GM19099 (cell line): Measurements from ENCODE around the gene COL18A1.

Experiments
- POLR2A ChIP-seq: IDR thresholded peaks from 3 replicates; pipeline ENCODE4 v1.6.1; 2011; ENCODE audit warnings: low read depth; ENCODE audit not compliant: insufficient read length; ENCODE audit errors: extremely low read depth

Gene COL18A1

DNA sequence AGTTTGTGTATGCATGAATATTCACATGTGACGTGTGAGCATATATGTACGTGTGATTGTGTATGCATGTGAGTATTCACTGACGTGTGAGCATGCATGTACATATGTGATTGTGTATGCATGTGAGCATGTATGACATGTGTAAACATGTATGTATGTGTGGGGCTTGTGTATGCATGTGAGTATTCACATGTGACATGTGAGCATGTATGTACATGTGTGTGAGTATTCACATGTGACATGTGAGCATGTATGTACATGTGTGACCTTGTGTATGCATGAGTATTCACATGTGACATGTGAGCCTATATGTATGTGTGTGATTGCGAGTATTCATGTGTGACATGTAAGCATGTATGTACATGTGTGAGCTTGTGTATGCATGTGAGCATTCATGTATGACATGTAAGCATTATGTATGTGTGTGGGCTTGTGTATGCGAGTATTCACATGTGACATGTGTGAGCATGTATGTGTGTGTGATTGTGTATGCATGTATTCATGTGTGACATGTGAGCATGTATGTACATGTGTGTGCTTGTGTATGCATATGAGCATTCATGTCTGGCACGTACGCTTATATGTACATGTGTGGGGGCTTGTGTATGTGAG, 47.8 kb downstream of the COL18A1 start:
- TF ChIP-seq POLR2A: no peak

DNA sequence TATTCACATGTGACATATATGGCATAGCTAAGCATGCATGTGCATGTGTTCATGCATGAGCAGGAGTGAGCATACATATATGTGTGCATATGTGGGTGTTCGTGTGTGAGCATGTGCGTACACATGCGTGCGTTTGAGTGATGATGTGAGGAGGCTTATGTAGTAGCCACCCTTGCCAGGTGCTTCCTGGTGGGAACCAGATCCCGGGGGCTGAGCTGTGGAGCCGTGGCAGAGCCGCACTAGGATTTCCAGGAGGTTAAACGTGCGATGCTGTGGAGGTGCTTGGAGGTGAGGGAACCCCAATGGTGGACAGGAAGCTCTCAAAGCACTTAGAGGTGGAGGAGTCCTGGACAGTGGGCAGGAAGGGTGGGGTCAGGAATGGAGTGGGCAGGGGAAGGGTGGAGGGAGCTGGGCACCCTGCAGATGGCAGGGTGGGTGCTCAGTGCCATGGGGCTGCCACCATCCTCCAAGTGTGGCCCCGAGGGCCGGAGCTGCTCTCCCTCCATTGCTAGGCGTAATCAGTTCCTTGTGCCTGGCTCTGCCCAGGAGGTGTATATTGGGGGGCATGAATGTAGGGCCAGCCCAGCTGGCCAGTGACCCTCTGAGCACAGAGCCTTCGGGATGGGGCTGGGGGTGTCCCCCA, 48.5 kb downstream of the COL18A1 start:
- no peak for TF ChIP-seq POLR2A

DNA sequence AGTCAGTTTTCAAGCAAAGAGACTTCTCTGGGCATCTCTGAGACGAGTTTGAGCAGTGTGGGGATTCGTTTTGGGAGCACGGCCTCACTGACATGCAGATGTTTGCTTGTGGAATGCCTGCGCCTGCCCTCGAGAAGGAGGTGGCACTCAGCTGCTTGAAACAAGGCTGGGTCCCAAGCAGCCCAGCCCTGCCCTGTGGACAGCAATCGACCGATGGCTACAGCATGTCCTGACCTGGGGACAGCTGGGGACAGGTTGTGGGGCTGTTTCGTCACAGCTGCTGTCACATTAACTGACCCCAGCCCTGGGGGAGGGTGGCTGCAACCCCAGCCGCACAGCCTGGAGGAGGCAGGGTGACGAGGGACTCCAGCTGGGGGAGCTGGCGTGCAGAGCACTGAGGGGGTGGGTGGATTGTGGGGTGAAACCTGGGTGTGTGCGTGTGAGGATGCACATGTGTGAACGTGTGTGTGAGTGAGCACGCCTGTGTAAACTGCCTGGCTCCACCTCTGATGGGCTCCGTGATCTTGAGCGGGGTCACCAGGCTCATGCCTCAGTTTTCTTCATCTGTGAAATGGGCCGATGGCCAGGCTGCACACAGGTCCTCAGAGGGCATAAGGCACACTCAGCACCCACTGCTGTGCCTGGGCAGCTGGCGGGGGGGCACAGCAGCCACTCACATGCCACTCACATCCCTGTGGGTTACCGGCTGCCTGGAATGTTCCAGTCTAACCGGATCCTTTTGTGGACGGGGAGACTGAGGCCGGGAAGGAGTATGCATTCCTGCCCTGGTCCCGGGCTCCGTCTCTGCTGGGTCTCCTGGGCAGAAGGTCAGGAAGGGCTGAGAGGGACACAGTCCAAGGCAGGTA, 49.3 kb downstream of the COL18A1 start:
- TF ChIP-seq POLR2A: no peak

DNA sequence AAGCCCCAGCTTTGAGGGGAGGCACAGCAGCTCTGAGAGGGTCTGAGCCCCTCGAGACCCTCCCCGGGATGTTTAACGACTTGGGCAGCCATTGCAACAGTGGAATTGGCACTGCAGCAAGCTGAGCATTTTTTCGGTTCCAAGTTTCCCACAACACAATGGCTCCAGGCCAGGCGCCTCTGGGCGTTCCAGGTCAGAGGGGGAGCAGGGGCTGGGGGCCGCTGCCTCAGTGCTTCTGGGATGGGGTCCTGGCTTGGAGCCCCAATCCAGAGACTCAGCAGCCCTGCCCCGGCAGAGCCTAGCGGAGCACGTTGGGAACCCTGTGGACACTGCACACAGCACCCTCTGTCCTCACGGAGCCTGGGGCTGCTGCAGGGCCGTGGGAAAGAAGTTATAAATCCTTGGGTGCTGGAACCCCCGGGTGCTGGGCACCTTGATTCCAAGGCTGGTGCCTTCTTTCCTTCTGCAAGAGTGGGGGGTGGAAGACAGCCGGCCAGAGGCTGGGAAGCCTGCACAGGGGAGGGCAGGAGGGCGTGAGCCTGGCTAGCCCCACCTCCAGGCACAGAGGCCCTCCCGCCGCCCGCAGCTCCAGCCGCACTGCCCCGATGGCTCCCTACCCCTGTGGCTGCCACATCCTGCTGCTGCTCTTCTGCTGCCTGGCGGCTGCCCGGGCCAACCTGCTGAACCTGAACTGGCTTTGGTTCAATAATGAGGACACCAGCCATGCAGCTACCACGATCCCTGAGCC, 50.1 kb downstream of the COL18A1 start:
- no peak for TF ChIP-seq POLR2A

DNA sequence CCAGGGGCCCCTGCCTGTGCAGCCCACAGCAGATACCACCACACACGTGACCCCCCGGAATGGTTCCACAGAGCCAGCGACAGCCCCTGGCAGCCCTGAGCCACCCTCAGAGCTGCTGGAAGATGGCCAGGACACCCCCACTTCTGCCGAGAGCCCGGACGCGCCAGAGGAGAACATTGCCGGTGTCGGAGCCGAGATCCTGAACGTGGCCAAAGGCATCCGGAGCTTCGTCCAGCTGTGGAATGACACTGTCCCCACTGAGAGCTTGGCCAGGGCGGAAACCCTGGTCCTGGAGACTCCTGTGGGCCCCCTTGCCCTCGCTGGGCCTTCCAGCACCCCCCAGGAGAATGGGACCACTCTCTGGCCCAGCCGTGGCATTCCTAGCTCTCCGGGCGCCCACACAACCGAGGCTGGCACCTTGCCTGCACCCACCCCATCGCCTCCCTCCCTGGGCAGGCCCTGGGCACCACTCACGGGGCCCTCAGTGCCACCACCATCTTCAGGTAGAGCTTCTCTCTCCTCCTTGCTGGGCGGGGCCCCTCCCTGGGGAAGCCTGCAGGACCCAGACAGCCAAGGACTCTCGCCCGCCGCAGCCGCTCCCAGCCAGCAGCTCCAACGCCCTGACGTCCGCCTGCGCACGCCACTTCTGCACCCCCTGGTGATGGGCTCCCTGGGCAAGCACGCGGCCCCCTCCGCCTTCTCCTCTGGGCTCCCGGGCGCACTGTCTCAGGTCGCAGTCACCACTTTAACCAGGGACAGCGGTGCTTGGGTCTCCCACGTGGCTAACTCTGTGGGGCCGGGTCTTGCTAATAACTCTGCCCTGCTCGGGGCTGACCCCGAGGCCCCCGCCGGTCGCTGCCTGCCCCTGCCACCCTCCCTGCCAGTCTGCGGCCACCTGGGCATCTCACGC, 51.0 kb downstream of the COL18A1 start:
- no peak for TF ChIP-seq POLR2A

DNA sequence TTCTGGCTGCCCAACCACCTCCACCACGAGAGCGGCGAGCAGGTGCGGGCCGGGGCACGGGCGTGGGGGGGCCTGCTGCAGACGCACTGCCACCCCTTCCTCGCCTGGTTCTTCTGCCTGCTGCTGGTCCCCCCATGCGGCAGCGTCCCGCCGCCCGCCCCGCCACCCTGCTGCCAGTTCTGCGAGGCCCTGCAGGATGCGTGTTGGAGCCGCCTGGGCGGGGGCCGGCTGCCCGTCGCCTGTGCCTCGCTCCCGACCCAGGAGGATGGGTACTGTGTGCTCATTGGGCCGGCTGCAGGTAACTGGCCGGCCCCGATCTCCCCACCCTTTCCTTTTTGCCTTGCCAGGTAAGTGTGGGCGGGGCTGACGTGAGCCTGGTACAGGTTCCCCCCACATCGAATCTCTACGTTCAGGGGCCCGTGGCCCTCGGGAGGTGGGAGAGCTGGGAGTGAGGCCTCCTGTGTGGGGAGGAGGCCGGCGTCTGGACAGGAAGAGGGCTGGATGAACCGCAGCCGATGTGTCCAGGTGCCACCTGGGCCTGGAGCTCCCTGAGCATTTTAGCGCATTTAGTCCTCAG, 51.7 kb downstream of the COL18A1 start:
- TF ChIP-seq POLR2A: no peak

DNA sequence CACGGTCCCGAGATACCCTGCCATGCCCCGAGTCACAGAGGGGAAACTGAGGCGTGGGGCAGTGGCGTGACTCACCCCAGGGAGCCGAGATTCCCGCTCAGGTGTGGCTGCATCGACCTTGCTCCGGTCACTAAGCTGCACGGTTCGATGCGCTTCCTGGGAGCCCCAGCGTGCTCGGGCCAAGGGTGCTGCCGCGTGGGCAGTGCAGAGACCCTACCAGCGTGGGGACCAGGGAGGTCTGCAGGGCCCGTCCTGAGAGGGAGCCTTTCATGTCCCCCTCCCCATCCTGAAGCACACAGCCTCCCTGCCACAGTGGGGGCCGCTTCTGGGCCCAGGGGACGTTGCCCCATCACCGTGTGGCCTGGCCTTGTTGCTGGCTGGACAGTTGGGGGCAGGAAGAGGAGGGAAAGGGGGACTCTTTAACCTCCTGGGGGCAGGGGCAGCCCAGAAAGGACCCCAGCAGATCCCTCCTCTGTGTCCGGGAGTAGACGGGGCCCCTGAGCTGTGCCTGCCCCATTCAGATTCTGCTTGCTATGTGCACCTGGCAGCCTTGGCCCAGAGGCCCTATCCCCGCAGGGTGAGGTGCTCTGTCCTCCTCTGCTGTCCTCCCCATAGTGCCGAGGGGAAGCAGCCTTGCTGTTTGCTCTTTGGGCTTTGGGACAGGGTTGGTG, 52.3 kb downstream of the COL18A1 start:
- TF ChIP-seq POLR2A: no peak

DNA sequence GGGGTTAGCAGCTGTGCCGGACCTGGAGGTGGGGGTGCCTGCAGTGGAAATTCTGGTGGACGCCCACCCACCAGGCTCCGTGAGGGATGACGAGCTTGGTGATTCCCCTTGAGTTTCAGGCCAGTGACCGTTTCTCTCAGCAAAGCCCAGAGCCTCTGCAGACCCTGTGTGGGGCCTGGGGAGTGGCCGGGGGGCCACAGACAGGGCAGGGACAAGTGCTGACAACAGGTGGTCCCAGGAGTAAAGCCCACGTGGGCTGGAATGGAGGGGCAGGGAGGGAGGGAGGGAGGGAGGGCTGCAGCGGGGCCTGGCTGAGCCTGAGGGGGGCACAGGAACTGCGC, 52.8 kb downstream of the COL18A1 start:
- TF ChIP-seq POLR2A: no peak

DNA sequence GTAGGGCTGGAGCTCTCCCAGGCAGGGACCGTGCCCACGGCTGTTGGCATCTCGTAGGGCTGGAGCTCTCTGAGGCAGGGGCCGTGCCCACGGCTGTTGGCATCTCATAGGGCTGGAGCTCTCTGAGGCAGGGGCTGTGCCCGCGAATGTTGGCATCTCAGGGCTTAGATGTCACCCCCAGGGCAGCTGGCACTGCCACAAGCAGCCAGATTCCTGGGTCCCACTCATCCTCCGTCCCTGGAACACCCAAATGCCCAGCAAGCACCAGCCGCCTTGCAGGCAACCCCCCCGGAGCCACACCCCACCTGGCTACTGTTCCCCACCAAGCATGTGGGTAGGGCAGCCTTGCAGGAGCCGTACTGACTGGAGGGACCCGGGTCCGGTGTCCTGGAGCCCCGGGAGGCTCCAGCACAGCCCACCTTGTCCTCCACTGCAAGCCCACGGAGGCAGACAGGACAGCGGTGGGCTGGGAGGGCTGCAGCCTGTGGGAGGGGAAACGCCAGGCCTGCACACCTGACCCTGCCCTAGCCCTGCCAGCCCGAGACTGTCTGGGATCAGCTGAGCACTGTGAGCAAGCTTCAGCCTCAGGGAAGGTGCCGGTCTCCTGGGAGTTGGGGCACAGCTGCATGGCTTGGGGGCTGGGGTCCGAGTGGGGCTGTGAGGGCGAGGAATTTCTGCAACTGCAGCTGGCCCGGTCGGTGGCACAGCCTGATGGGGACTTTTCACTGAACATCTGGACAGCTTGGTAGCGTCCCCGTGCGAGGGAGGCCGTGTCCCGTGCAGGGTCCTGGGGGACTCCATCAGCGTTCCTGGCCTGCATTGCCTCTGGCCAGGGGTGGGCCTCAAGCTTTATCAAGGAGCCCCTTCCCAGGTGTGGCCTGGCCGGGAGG, 53.6 kb downstream of the COL18A1 start:
- no peak for TF ChIP-seq POLR2A

DNA sequence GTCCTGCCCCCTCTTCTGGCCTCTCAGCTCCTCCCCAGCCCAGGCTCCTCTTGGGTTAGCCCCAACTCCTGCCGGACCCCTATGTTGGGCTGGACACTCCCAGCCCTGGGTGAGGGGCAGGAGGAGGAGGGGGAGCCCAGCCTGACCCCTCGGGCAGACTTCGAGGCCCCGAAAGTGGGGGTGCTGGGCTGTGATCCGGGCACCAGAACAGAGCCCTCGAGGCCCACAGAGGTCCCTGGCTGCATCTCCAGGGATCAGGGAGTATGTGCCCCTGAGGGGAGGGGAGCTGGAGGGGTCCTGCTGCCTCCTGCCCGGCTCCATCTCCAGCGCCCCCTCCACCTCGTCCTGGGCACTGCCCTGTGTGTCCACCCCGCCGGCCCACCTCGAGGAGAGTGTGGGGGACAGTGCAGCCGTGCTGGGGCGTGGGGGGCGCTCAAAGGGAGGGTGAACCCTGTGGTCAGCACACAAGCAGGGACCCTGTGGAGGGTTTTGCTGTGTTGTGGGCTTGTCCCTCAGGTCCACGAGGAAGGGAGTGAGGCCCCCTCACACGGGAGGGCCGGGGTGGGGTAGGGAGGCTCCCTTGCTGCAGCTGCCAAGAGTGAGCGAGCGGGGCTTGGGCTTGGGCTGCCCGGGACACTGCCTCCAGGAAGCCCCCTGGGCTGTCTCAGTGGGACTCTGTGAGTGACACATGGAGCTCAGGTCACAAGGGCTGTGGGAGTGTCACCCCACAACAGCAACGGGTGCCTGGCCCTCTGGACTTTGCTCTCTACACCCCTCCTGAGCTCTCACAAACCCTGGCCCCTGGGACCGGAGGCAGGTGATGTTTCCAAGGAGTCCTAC, 54.4 kb downstream of the COL18A1 start:
- no peak for TF ChIP-seq POLR2A

DNA sequence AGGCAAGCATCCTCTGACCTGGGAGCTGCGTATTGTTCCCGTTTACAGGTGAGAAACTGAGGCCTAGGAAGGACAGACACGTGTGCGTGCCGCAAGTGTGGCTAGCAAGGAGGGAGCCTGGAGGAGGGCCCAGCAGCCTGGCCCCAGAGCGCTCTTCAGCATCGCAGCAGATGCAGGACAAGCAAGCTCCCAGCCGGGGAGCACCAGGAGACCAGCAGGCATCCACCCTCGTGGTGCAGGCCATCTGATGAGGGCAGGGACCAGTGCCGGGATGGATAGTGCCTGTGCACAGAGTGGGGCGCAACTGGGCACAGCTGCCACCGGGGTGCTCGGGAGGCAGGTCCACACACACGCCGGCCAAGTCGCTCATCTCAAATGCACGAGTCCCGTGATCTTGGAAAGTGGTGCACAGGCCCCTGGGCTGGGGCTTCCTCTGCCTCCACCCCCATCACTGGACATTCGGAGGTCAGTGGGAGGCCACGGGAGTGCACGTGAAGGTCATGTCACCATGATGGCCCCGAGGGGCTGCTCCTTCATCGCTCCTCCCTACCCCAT, 55.1 kb downstream of the COL18A1 start:
- no peak for TF ChIP-seq POLR2A
